Amniotic epithelial cell (primary cell): ENCODE data around the gene HSP90B1.

Source experiments
- DNase-seq: peaks from one replicate; pipeline ENCODE4 v3.0.0-alpha.2; 2010; ENCODE audit warnings: low read depth

Gene HSP90B1

GRCh38 chr12:103929784-103930033 lies 501 bp upstream of the HSP90B1 start:
- DNase-seq: no peak

- peak; percentile 27 for DNase-seq
Observed at GRCh38 chr12:103930787-103931735, 851 bp downstream of the HSP90B1 start.

GRCh38 chr12:103933237-103933636 lies 3.0 kb downstream of the HSP90B1 start:
- no peak for DNase-seq

- DNase-seq: no peak
Observed at GRCh38 chr12:103936679-103937078, 6.5 kb downstream of the HSP90B1 start.

GRCh38 chr12:103944964-103945363 lies 14.8 kb downstream of the HSP90B1 start:
- DNase-seq: no peak

GRCh38 chr12:103947871-103948555 lies 17.8 kb downstream of the HSP90B1 start:
- no peak for DNase-seq

GRCh38 chr12:103948746-103949406 lies 18.7 kb downstream of the HSP90B1 start:
- DNase-seq: no peak

- DNase-seq: no peak
Observed at GRCh38 chr12:103952497-103952896, 22.3 kb downstream of the HSP90B1 start.

- DNase-seq: no peak
Observed at GRCh38 chr12:103955811-103956508, 25.8 kb downstream of the HSP90B1 start.

GRCh38 chr12:103956509-103957027 lies 26.4 kb downstream of the HSP90B1 start:
- no peak for DNase-seq

GRCh38 chr12:103957865-103958388 lies 27.7 kb downstream of the HSP90B1 start:
- DNase-seq: no peak

- DNase-seq: no peak
Observed at GRCh38 chr12:103958621-103959020, 28.4 kb downstream of the HSP90B1 start.

GRCh38 chr12:103960616-103961227 lies 30.5 kb downstream of the HSP90B1 start:
- DNase-seq: no peak

- DNase-seq: peak; percentile 14
Observed at GRCh38 chr12:103962493-103962892, 32.3 kb downstream of the HSP90B1 start.

- DNase-seq: no peak
Observed at GRCh38 chr12:103964805-103965204, 34.6 kb downstream of the HSP90B1 start.

GRCh38 chr12:103965255-103965589 lies 35.0 kb downstream of the HSP90B1 start:
- DNase-seq: no peak

- DNase-seq: peak; percentile 99
Observed at GRCh38 chr12:103965590-103966504, 35.6 kb downstream of the HSP90B1 start, which contains the start of gene TDG. Gene TDG, plus strand, starts transcription at chr12:103965872. Its CDS starts 166 bp downstream, at chr12:103966038.

GRCh38 chr12:103966736-103967135 lies 36.5 kb downstream of the HSP90B1 start:
- DNase-seq: peak; percentile 13

- DNase-seq: peak; percentile 58
Observed at GRCh38 chr12:103969391-103969790, 39.2 kb downstream of the HSP90B1 start.

- DNase-seq: no peak
Observed at GRCh38 chr12:103973909-103974308, 43.7 kb downstream of the HSP90B1 start.
